NCI-H524 (cell line): ENCODE data around the gene SEMA6C.
A peak's percentile ranks its signal among the peaks of the same experiment; 100 is the strongest.
"Not testable (repeated sequence)": the region's sequence is repeated elsewhere in the genome, so short reads cannot be mapped to it uniquely, and the experiment has no call there.

ENCODE experiments used
- DNase-seq, 2 experiments: peaks; one replicate each; lab custom pipeline; 2025; lab: John Stamatoyannopoulos, UW

SEMA6C gene

GRCh38 chr1:151130987-151131586 lies 15.3 kb downstream of the SEMA6C start:
- DNase-seq: peak in 1 of 2 experiments; percentile 49

DNA sequence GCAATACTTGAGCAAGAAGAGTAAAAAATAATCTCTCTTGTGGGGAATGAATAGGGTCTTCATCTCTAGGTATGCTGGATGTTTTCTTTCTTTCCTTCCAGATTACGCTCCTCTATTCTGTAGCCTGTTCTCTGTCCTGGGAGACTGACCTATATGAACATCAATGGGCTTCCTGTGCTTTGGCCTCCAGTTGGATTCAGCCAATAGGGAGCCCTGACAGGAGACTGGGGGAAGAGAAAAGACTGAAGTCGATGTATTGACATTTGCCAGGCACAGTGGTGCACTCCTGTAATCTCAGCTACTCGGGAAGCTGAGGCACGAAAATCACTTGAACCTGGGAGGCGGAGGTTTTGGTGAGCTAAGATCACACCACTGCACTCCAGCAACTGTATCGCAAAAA lies 17.6 kb downstream of the SEMA6C start:
- no peak for DNase-seq

DNA sequence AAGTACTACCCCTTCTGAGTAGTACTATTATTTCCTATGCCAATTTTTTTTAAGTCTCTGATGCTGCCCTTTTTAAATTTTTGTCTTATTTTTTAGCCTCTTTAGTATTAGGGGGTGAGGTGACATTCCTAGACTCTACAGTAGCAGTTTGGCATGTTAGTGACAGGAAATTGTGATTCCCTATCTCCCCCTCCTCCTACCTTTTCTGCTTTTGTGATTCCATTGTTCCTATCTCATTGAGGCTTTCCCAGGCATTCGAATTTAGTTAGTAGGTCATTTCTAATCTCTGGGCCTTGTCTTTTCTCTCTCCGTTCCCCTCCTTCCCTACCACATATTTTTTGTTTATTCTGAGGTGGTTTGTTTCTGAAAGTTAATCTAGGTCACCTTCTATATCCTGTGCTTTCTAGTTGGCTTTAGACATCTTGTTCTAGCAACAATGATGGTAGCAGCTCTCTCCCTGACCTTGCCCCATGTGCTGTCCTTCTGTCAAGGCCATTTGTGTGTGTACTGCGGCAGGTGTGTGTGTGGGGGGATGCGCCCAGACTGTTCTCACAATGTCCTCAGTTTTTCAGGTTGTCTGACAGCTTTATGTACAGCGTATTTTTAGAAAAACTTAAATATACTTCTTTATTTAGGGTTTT lies 21.5 kb downstream of the SEMA6C start:
- DNase-seq: no peak

DNA sequence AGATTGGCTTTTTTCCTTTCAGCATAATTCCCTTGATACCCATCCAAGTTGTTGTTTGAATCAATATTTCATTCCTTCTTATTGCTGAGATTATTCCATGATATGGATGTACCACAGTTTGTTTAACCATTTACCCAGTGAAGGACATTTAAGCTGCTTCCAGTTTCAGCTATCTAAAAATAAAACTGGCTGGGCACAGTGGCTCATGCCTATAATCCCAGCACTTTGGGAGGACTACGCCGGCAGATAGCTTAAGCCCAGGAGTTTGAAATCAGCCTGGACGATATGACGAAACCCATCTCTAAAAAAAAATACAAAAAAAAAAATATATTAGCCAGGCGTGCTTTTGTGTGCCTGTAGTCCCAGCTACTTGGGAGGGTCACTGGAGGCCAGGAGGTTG lies 32.6 kb downstream of the SEMA6C start:
- DNase-seq: no peak

DNA sequence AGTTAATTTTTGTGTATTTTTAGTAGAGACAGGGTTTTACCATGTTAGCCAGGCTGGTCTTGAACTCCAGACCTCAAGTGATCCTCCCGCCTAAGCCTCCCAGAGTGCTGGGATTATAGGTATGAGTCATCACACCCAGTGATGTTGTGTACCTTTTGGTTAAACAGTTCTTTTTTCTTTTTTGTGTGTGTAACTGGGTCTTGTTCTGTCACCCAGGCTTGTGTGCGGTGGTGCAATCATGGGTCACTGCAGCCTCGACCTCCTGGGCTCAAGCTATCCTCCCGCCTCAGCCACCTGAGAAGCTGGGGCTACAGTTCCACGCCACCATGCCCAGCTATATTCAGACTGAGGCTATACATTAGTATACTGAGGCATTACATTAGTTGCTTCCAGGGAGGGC lies 38.1 kb downstream of the SEMA6C start:
- DNase-seq: no peak

DNA sequence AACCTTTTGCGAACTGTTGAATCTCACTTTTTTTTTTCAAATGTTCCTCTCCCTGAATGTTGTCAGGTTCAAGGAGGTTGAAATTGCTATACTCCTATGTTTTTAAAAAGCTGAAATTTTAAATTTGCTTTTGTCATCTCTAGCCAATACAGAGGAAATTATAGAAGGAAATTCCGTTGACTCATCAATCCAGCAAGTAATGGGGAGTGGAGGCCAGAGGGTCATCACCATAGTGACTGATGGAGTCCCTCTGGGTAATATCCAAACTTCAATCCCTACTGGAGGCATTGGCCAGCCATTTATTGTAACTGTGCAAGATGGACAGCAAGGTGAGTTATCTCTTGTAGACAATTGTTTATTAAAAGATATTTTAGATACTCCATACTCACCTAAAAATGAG lies 39.5 kb downstream of the SEMA6C start:
- no peak for DNase-seq

GRCh38 chr1:151104630-151105029 lies 41.8 kb downstream of the SEMA6C start:
- DNase-seq: no peak

- no peak for DNase-seq
Observed at GRCh38 chr1:151098126-151098525, 48.3 kb downstream of the SEMA6C start.

DNA sequence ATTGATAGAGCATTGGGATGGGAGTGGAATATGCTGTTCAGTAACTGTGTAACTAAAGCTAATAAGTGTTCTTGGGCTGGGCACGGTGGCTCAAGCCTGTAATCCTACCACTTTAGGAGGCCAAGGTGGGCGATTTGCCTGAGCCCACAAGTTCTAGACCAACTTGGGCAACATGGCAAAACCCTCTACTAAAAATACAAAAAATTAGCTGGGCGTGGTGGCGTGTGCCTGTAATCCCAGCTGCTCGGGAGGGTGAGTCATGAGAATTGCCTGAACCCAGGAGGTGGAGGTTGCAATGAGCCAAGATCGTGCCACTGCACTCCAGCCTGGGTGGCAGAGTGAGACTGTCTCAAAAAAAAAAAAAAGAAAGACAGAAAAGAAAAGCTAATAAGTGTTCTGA lies 49.0 kb downstream of the SEMA6C start:
- not testable (repeated sequence) for DNase-seq

- no peak for DNase-seq
Observed at GRCh38 chr1:151085953-151086559, 60.4 kb downstream of the SEMA6C start.
